Right ventricle myocardium superior (tissue), 1 donor: ENCODE data around the gene TRIM10. TPM values are rescaled to one million over a fixed set of nuclear protein-coding genes. Genes with fewer than 3 reads are reported as not detected.

Experiments used
- ATAC-seq: fragments of 200-7000 bp; cut with Tn5 transposase; one replicate; pipeline ENCODE4 v1.9.1; 2020; ENCODE audit warnings: mild to moderate bottlenecking; ENCODE audit not compliant: poor library complexity
- DNase-seq: peaks from one replicate; pipeline ENCODE4 v3.0.0-alpha.2; 2020
- intact Hi-C: fragments of 100-400 bp; cut with DNase I; formaldehyde crosslinking; loops from one replicate; pipeline ENCODE4 v1.11.2; 2022
- total RNA-seq: library from RNA; stranded (reverse); fragmentation: NEBNext Ultra II Directional; extraction: Animal tissue kit (Norgen Biotek cat#: 25700); gene quantifications from one replicate; pipeline ENCODE4 v1.2.1, GENCODE V29; 2021
- donor health status: DM: no; HTN: yes; CAD: no; lungs with severe emphysema.

The TRIM10 gene
- total RNA-seq, 1 donor from 2014 or later = not detected

DNA sequence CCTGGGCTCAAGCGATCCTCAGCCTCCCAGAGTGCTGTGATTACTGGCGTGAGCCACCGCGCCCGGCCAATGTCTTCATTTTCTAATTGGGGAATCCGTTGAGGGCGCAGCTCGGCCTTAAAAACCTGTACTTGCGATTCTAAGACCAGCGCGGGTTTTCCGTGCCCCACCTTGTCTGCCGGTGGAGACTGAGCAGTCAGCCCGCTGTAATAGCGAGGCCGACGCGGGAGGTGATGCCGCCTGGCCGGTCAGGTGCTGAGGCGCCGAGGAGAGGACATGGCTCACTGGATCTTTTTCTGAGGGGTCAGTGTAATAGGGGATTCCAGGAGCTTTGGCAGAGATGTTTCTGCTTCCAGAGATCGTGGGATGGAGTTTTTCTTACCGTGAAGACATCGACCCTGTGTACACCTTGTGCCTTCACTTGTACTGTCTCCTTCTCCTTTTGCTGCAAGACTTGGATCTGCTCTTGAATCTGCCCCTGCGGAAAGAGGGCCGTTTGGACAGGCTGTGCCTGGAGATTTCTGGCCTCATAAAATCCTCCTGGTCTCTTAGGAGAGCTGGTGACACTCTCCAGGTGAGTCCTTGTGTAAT is 49.6 kb downstream of the TRIM10 start:
- DNase-seq = no peak
- intact Hi-C loops = no loop called here
- ATAC-seq = no peak

DNA sequence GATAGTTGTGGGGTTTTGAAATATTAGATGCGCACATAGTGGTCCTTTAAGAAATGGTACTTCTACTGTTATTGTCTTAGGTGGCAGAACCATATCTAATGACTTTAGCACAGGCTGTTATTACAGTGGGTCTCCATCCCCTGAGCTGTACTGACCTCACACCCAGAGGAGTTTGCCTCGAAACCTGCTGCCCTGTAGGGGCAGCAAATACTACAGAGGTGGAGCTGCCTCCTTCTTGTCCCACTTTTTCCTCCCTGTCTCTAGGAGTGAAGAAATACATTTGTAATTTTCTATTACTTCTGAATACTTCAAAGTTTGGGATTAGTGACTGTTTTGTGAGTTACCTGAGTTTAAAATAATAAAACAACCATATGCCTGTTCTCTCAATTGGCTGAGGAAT is 56.4 kb downstream of the TRIM10 start:
- ATAC-seq (no peak), DNase-seq (no peak)
- intact Hi-C loops = no loop called here

DNA sequence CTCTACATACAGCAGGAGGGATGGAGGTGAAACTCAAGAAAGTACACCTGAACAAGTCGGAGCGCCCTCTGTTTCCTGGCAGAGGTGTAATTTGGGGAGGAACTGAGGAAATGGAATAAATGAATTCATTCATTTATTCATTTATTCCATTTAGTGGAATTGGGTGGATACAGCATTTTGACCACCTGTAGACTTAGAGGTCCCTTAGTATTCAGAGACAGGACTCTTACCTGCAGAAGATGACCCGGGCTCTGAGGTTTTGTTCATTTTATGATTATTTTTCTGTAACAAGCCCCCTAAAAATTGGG is 57.2 kb downstream of the TRIM10 start:
- ATAC-seq = no peak
- intact Hi-C loops = loop anchor here (2.0 kb wide), 1 partner anchor 27 kb away; no protein-coding TSS in a partner anchor
- DNase-seq = no peak

DNA sequence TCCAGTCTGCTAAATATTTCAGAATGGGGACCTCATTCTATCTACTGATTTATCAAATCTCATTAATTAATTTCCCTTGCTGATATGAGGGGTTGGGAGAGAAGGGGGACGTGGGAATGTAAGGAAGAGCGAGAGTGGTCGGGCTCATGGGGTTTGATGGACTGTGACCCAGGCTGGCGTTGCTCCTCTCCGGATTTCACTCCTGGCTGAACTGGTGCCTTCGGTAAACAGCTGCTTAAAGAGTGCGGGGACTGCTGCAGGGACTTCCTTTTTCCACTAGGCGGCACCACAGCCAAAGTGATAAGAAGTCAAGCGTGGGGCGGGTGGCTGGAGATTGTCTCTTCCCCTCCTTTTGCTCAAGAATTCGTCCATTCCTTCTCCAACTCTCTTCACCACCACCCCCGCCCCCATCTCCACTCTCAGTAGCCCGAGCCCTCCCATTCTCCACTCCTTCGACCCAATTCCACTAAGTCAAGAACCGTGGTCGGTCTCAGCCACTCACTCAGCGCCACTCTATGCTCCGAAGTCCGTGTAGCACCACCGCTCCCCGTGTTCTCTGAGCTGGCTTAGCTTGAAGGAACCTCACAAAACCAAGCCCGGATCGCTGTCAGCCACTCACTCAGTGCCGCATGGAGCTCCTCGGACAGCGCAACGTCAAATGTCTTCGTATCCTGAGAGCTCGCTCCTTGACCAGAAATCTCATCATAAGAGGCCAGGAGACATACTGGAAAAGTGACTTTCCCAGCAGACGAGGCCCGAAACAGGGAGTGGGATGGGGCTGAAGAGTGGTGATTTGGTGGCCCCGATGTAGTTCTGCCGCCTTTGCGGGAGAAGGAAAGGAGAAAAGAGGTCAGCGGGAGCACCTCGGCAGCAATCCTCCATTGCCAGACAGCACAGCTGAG is 57.8 kb downstream of the TRIM10 start:
- DNase-seq = peak; percentile 91
- intact Hi-C loops = loop anchor here (2.0 kb wide), 1 partner anchor 28 kb away; no protein-coding TSS in a partner anchor
- peak; percentile 87 for ATAC-seq

DNA sequence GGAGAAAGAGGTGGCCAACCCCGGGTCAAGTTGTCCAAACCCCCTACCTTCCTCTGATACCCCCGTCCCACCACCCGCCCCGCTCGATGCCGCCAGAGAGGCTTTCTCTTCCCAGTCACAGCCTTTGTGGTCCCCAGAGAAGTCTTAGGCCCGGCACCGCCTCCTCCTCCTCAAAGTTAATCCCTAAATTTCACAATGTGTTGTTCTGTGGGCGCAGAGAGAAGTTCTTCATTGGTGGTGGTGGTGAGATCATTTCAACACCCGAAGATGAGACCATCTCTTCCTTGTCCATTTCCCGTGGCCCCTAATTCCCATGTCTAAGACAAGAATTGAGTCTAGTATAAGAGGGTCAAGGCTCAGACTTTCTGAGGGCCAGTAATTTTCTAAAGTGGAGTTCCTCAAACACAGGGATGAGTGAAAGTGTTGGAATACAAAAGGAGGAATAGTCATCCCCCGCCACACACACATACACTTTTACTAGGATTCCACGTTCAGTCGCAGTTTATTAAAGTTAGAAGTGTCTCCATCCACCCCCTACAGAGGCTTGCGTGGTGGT is 58.5 kb downstream of the TRIM10 start:
- intact Hi-C loops = loop anchor here (2.0 kb wide), 1 partner anchor 28 kb away; no protein-coding TSS in a partner anchor
- DNase-seq (no peak), ATAC-seq (peak; percentile 14)

Other genes starting within 250 kb of the TRIM10 start
- gene HLA-A, start 218.7 kb downstream of the TRIM10 start, total RNA-seq = 222 TPM
- gene POLR1H, start 99.9 kb downstream of the TRIM10 start, total RNA-seq = 12.2 TPM
- 40.9 TPM for gene PPP1R11, start 94.0 kb downstream of the TRIM10 start, total RNA-seq
- not detected for gene RNF39, start 85.4 kb downstream of the TRIM10 start, total RNA-seq
- gene TRIM31, start 48.1 kb downstream of the TRIM10 start, total RNA-seq = not detected
- not detected for gene TRIM40, start 25.1 kb downstream of the TRIM10 start, total RNA-seq
- gene TRIM15, start 2.3 kb upstream of the TRIM10 start, total RNA-seq = not detected
- gene TRIM26, start 52.2 kb upstream of the TRIM10 start, total RNA-seq = 17.8 TPM
- 6.2 TPM for gene TRIM39, start 165.7 kb upstream of the TRIM10 start, total RNA-seq
- 25.4 TPM for gene RPP21, start 183.9 kb upstream of the TRIM10 start, total RNA-seq